ENCODE data around the gene PLK3. TPM values are rescaled to one million over a fixed set of nuclear protein-coding genes. Genes with fewer than 3 reads are reported as not detected.
"Not testable (repeated sequence)": the region's sequence is repeated elsewhere in the genome, so short reads cannot be mapped to it uniquely, and the experiment has no call there.

Gene PLK3
- 10 to 100 TPM in 3 of 4 donors, 1 to 10 TPM in 1; 7.4 to 18.4 (median 13.6) TPM for total RNA-seq

DNA sequence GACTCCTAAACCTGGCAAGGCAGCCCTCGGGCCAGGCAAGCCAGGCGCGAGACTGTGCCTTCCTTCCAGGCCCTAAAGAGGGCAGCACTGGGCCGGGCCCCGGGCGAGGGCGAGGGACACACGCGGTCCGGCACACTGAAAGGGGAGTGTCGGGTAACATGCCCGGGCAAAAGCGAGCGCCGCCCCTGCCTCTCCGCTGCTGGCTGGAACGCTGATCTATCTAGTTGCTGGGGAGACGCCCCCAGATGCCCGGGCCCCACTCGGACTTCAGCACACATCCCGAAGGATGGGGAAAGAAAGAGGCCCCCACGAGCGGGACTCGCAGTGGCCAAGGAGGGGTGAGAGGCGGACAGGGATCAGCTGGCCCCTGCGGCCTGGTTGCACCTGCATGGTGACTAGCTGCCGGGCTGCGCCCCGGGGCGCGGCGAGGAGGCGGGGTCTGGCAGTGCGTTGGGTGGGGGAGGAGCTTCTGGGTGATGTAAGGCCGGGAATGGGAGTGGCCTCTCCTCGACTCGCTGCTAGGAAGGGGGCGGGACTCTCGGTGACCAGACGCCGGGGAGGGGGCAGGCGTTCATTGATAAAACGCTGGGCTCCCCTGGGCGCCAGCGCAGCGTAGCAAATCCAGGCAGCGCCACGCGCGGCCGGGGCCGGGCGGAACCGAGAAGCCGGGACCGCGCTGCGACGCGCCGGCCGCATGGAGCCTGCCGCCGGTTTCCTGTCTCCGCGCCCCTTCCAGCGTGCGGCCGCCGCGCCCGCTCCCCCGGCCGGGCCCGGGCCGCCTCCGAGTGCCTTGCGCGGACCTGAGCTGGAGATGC is at the start of gene PLK3:
TSS of gene PLK3 (plus strand) at position 608 of the 815 bp plus-strand sequence. CDS start at position 695, 87 bp downstream.
- TF ChIP-seq POLR2A (IDR thresholded peaks at IDR 0.05) (peak; percentile 75 to 96), CTCF (IDR thresholded peaks at IDR 0.05) (peak; percentile 54 to 95 (median 90))
- DNase-seq: peak; percentile 98
- no peaks in the 10 kb centered on the region for H3K9me3 ChIP-seq
- intact Hi-C loops (cut with DNase I): no loop called here
- no peaks in the 10 kb centered on the region for H3K27me3 ChIP-seq
- H3K27ac ChIP-seq: peak within 1 kb of the TSS; percentile 69 to 94 (median 84)
- H3K4me3 ChIP-seq (replicated peaks in 1 of 3): peak within 1 kb of the TSS; percentile 58 to 83 (median 79)
- WGBS, 2 donors: 1% methylated on average over 24 of the region's 79 CpGs
- peaks cover 9 to 31% of the 10 kb centered on the region in 2 donors for H3K4me1 ChIP-seq
- peaks cover 6 to 12% of the 10 kb centered on the region in 2 donors for H3K36me3 ChIP-seq

- Histone ChIP-seq H3K36me3 (no peaks in the 10 kb centered on the region), H3K27me3 (no peaks in the 10 kb centered on the region), H3K27ac (no peak overlapping the region), H3K4me1 (no peaks in the 10 kb centered on the region), H3K4me3 (replicated peaks in 1 of 3) (no peak overlapping the region), H3K9me3 (no peaks in the 10 kb centered on the region)
- TF ChIP-seq POLR2A (IDR thresholded peaks at IDR 0.05): no peak
- TF ChIP-seq CTCF (IDR thresholded peaks at IDR 0.05): no peak
- no peak for DNase-seq
- WGBS, 2 donors: 96 to 100% methylated on average over 2 of the region's 2 CpGs
- intact Hi-C loops (cut with DNase I): no loop called here
Observed at GRCh38 chr1:44757420-44757819, 42.8 kb upstream of the PLK3 start.

DNA sequence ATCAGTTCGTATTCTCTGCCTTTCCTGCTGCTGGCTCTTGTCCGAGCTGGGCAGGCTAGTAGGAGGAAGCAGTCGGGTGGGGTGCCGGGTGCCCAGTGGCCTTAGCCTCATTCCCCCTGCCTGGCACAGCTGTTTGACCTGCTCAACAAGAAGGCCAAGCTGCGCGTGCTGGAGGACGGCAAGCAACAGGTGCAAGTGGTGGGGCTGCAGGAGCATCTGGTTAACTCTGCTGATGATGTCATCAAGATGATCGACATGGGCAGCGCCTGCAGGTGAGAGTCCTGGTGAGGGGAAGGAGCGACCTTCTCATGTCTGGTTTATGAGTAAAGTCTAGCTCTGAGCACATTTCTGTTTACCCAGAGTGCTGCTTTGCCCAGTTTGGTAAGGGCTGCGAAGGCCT is 41.1 kb upstream of the PLK3 start:
- 90 to 94% methylated on average over 11 of the region's 11 CpGs for WGBS, 2 donors
- TF ChIP-seq CTCF (IDR thresholded peaks at IDR 0.05): no peak
- TF ChIP-seq POLR2A (IDR thresholded peaks at IDR 0.05): no peak
- Histone ChIP-seq H3K4me1 (no peaks in the 10 kb centered on the region), H3K4me3 (replicated peaks in 1 of 3) (no peak overlapping the region), H3K9me3 (no peaks in the 10 kb centered on the region), H3K27ac (no peak overlapping the region), H3K27me3 (no peaks in the 10 kb centered on the region), H3K36me3 (no peaks in the 10 kb centered on the region)
- intact Hi-C loops (cut with DNase I): no loop called here
- DNase-seq: no peak

GRCh38 chr1:44760876-44761275 is 39.3 kb upstream of the PLK3 start:
- Histone ChIP-seq H3K27me3 (no peaks in the 10 kb centered on the region), H3K27ac (no peak overlapping the region), H3K36me3 (no peaks in the 10 kb centered on the region), H3K4me3 (replicated peaks in 1 of 3) (no peak overlapping the region), H3K4me1 (no peaks in the 10 kb centered on the region), H3K9me3 (no peaks in the 10 kb centered on the region)
- 94 to 95% methylated on average over 3 of the region's 3 CpGs for WGBS, 2 donors
- DNase-seq: no peak
- intact Hi-C loops (cut with DNase I): no loop called here
- no peak for TF ChIP-seq CTCF (IDR thresholded peaks at IDR 0.05)
- TF ChIP-seq POLR2A (IDR thresholded peaks at IDR 0.05): no peak

DNA sequence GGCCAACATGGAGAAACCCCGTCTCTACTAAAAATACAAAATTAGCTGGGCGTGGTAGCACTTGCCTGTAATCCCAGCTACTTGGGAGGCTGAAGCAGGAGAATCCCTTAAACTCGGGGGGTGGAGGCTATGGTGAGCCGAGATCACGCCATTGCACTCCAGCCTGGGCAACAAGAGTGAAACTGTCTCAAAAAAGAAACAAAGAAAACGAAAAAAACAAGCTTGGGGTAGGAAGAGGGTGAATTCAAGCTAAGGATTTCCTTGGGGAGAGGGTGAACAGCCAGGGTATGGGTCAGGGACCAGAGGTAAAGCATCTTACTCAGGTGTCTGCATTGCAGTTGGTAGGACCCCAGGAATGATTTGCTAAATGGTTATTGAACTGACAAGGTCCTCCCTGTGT is 33.8 kb upstream of the PLK3 start:
- H3K27me3 ChIP-seq; intact Hi-C loops (cut with DNase I); H3K36me3 ChIP-seq; H3K4me3 ChIP-seq (replicated peaks in 1 of 3); H3K27ac ChIP-seq; H3K9me3 ChIP-seq; DNase-seq; H3K4me1 ChIP-seq: not testable (repeated sequence)
- 96 to 97% methylated on average over 6 of the region's 6 CpGs for WGBS, 2 donors
